Breast epithelium (tissue), 4 donors: ENCODE measurements around the gene PPP2R2B. TPM values are rescaled to one million over a fixed set of nuclear protein-coding genes. Genes with fewer than 3 reads are reported as not detected.
"Not testable (repeated sequence)": the region's sequence is repeated elsewhere in the genome, so short reads cannot be mapped to it uniquely, and the experiment has no call there.

Experiments used
- DNase-seq, 2 donors: peaks; one replicate each; pipeline ENCODE4 v3.0.0-alpha.2; 2019; ENCODE audit warnings: low spot score in 2 of 2
- H3K27ac ChIP-seq, 2 donors: fragments of 200-600 bp; sonication (generic) in 1 of 2; one replicate each; pipeline ENCODE4 v1.5.1; 2016 to 2019; ENCODE audit warnings: mild to moderate bottlenecking in 1 of 2
- H3K27me3 ChIP-seq, 2 donors: fragments of 200-600 bp; sonication (generic) in 1 of 2; one replicate each; pipeline versions ENCODE4 v1.5.1 to v1.6.0; 2017 to 2019; ENCODE audit warnings: control low read depth in 1 of 2, mild to moderate bottlenecking in 1 of 2
- H3K36me3 ChIP-seq: fragments of 200-600 bp; one replicate; pipeline ENCODE4 v1.5.1; 2019
- H3K4me1 ChIP-seq, 2 donors: fragments of 200-600 bp; sonication (generic); one replicate each; pipeline ENCODE4 v1.5.1; 2016 to 2019; ENCODE audit warnings: control low read depth in 1 of 2
- H3K4me3 ChIP-seq, 3 donors: fragments of 200-600 bp; sonication (generic); 1 replicate in 2 of 3; 2 replicates in 1 of 3; pipeline ENCODE4 v1.5.1; 2016 to 2019; ENCODE audit warnings: mild to moderate bottlenecking in 3 of 3, moderate library complexity in 2 of 3
- H3K9me3 ChIP-seq, 2 donors: fragments of 200-600 bp; sonication (generic) in 1 of 2; one replicate each; pipeline ENCODE4 v1.5.1; 2016 to 2019; ENCODE audit warnings: control low read depth in 1 of 2
- POLR2A ChIP-seq: fragments of 450-650 bp; IDR thresholded peaks from one replicate; pipeline ENCODE4 v1.6.1; 2016; ENCODE audit warnings: antibody characterized with exemption, mild to moderate bottlenecking, moderate library complexity
- POLR2AphosphoS5 ChIP-seq, 3 donors: sonication (generic); formaldehyde crosslinking; IDR thresholded peaks; one replicate each; pipeline ENCODE4 v1.6.1; 2017; ENCODE audit warnings: antibody characterized with exemption in 3 of 3
- intact Hi-C: fragments of 100-400 bp; cut with DNase I; formaldehyde crosslinking; loops from one replicate; pipeline ENCODE4 v1.15.1; 2023; ENCODE audit warnings: low total_unique reads
- total RNA-seq, 3 donors: library from RNA; depleted of rRNA; stranded (reverse); fragments of >200 nt; gene quantifications; one replicate each; pipeline ENCODE4 v1.1.0, GENCODE V29; 2016
- TF ChIP-seq, protein P1 (sequence below), 3 donors: fragments of 450-650 bp; IDR thresholded peaks; one replicate each; pipeline ENCODE4 v1.5.1; 2016 to 2017; ENCODE audit warnings: antibody characterized with exemption in 3 of 3, mild to moderate bottlenecking in 3 of 3, moderate library complexity in 3 of 3

PPP2R2B gene
- total RNA-seq, 3 donors from 2014 or later: 0.33 to 1.8 (median 1.6) TPM

GRCh38 chr5:146618434-146618833 lies 260.1 kb downstream of the PPP2R2B start:
- no peaks in the 10 kb centered on the region for H3K36me3 ChIP-seq
- no peaks in the 10 kb centered on the region for H3K4me1 ChIP-seq
- H3K9me3 ChIP-seq: peaks cover 3 to 9% of the 10 kb centered on the region in 2 donors
- no peak for DNase-seq
- intact Hi-C loops: no loop called here
- H3K27ac ChIP-seq: no peak overlapping the region
- H3K4me3 ChIP-seq: no peak overlapping the region
- TF ChIP-seq POLR2A: no peak
- TF ChIP-seq POLR2AphosphoS5 (IDR thresholded peaks at IDR 0.05): no peak
- TF ChIP-seq, protein P1, sequence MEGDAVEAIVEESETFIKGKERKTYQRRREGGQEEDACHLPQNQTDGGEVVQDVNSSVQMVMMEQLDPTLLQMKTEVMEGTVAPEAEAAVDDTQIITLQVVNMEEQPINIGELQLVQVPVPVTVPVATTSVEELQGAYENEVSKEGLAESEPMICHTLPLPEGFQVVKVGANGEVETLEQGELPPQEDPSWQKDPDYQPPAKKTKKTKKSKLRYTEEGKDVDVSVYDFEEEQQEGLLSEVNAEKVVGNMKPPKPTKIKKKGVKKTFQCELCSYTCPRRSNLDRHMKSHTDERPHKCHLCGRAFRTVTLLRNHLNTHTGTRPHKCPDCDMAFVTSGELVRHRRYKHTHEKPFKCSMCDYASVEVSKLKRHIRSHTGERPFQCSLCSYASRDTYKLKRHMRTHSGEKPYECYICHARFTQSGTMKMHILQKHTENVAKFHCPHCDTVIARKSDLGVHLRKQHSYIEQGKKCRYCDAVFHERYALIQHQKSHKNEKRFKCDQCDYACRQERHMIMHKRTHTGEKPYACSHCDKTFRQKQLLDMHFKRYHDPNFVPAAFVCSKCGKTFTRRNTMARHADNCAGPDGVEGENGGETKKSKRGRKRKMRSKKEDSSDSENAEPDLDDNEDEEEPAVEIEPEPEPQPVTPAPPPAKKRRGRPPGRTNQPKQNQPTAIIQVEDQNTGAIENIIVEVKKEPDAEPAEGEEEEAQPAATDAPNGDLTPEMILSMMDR (IDR thresholded peaks at IDR 0.05): no peak
- no peaks in the 10 kb centered on the region for H3K27me3 ChIP-seq

GRCh38 chr5:146609731-146610130 lies 268.8 kb downstream of the PPP2R2B start:
- DNase-seq, H3K36me3 ChIP-seq, H3K27me3 ChIP-seq, H3K4me1 ChIP-seq, H3K4me3 ChIP-seq, H3K9me3 ChIP-seq, intact Hi-C loops, H3K27ac ChIP-seq: not testable (repeated sequence)

GRCh38 chr5:146607659-146608332 lies 270.8 kb downstream of the PPP2R2B start:
- no peak overlapping the region for H3K4me3 ChIP-seq
- H3K4me1 ChIP-seq: no peaks in the 10 kb centered on the region
- no peak for DNase-seq
- intact Hi-C loops: no loop called here
- no peaks in the 10 kb centered on the region for H3K36me3 ChIP-seq
- no peaks in the 10 kb centered on the region for H3K27me3 ChIP-seq
- H3K9me3 ChIP-seq: no peaks in the 10 kb centered on the region
- H3K27ac ChIP-seq: no peak overlapping the region
- TF ChIP-seq, protein P1 (IDR thresholded peaks at IDR 0.05): no peak
- no peak for TF ChIP-seq POLR2A

GRCh38 chr5:146606893-146607292 lies 271.7 kb downstream of the PPP2R2B start:
- Histone ChIP-seq H3K36me3 (no peaks in the 10 kb centered on the region), H3K4me3 (no peak overlapping the region), H3K27me3 (no peaks in the 10 kb centered on the region), H3K9me3 (no peaks in the 10 kb centered on the region), H3K27ac (no peak overlapping the region), H3K4me1 (no peaks in the 10 kb centered on the region)
- no peak for DNase-seq
- intact Hi-C loops: no loop called here
- TF ChIP-seq, protein P1 (IDR thresholded peaks at IDR 0.05): no peak
- no peak for TF ChIP-seq POLR2A
- no peak for TF ChIP-seq POLR2AphosphoS5 (IDR thresholded peaks at IDR 0.05)

- Histone ChIP-seq H3K9me3 (no peaks in the 10 kb centered on the region), H3K27ac (no peak overlapping the region), H3K4me1 (no peaks in the 10 kb centered on the region), H3K4me3 (no peak overlapping the region), H3K27me3 (no peaks in the 10 kb centered on the region), H3K36me3 (no peaks in the 10 kb centered on the region)
- DNase-seq: no peak
- intact Hi-C loops: no loop called here
- TF ChIP-seq, protein P1 (IDR thresholded peaks at IDR 0.05): no peak
- TF ChIP-seq POLR2A (no peak), POLR2AphosphoS5 (IDR thresholded peaks at IDR 0.05) (no peak)
Measured at GRCh38 chr5:146600376-146600775, 278.2 kb downstream of the PPP2R2B start.
